ENCODE results near the gene PTPRZ1.

PTPRZ1 gene

DNA sequence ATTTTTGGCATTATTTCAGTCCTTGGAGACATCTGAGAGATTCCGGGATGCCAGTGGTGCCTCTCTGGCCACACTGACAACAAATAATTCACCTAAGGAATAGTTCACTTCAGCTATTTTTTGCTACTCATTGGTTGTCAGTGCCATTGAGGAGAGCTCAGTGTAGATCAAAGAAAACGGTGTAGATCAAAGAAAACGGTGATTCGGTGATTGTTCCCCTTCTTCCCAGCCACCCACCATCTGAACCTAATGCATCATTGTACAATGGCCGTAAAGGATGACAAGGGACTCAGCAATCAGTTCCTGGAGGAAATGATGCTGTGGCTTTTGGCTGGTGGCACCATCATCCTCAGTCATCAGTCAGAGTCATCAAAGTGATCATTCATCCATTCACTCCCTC is 80.6 kb downstream of the PTPRZ1 start:
- TF ChIP-seq SUZ12 (IDR thresholded peaks at IDR 0.05; ENCODE audit: extremely low read depth, insufficient read depth, insufficient read length) (no peak), YY1 (IDR thresholded peaks at IDR 0.05; ENCODE audit: insufficient read depth, insufficient read length) (no peak), ZNF274 (IDR thresholded peaks at IDR 0.05; ENCODE audit: low read depth, low read length) (no peak)
- H3K27me3 ChIP-seq (ENCODE audit: insufficient read depth, insufficient read length), result no peaks in the 10 kb centered on the region
- no peak for DNase-seq (ENCODE audit: low read depth, low spot score)
- H3K9ac ChIP-seq (ENCODE audit: insufficient read length, low read depth), result no peak overlapping the region
- no peaks in the 10 kb centered on the region for H3K4me1 ChIP-seq (ENCODE audit: insufficient read depth, insufficient read length)
- no peaks in the 10 kb centered on the region for H3K36me3 ChIP-seq (ENCODE audit: insufficient read depth, insufficient read length, low read length)
- no peak overlapping the region for H3K4me3 ChIP-seq (ENCODE audit: insufficient read length, low read depth)
- H3K9me3 ChIP-seq (ENCODE audit: insufficient read depth, low read length), result no peaks in the 10 kb centered on the region; the same call in 1 of the 2 replicates

DNA sequence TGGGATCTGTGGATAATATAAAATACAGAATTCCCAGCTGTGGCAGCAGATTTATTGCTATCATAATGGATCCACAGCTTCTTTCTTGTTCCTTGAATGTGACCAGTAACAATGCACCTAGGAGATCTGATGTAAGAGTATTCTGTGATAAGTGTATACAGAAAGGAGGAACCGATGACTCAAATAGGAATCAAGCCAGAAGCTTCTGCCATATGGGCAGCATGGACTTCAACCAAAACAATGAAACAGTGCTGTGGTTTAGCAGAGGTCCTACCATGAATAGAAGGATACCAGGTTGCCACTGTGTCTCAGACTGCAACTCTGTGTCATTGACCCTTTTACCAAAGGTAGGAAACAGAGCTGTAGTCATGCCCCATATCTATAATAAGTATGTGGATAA is 81.8 kb downstream of the PTPRZ1 start:
- H3K4me3 ChIP-seq (ENCODE audit: insufficient read length, low read depth), result no peak overlapping the region
- TF ChIP-seq ZNF274 (IDR thresholded peaks at IDR 0.05; ENCODE audit: low read depth, low read length) (no peak), SUZ12 (IDR thresholded peaks at IDR 0.05; ENCODE audit: extremely low read depth, insufficient read depth, insufficient read length) (no peak), YY1 (IDR thresholded peaks at IDR 0.05; ENCODE audit: insufficient read depth, insufficient read length) (no peak)
- no peaks in the 10 kb centered on the region for H3K36me3 ChIP-seq (ENCODE audit: insufficient read depth, insufficient read length, low read length)
- H3K4me1 ChIP-seq (ENCODE audit: insufficient read depth, insufficient read length), result no peaks in the 10 kb centered on the region
- H3K9ac ChIP-seq (ENCODE audit: insufficient read length, low read depth), result no peak overlapping the region
- DNase-seq (ENCODE audit: low read depth, low spot score), result no peak
- no peaks in the 10 kb centered on the region for H3K27me3 ChIP-seq (ENCODE audit: insufficient read depth, insufficient read length)
- H3K9me3 ChIP-seq (ENCODE audit: insufficient read depth, low read length), result no peaks in the 10 kb centered on the region; the same call in 1 of the 2 replicates

DNA sequence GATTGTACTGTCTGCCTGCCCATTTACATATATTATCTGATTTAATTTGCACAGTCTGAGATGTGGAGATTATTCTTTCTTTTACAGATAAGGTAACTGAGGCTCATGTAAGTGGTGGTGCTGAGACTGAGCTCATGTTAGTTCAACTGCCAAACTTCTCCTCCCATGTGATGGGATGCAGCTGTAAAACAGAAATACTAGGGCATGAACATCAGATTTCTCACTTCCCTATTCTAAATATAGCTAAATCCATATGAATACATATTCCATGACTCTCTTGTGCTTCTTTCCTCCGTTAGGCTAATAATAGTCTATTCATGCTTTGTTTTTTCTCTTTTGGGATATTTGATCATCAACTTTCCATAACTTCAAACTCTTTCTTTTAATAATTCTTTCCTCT is 84.7 kb downstream of the PTPRZ1 start:
- Histone ChIP-seq H3K9me3 (ENCODE audit: insufficient read depth, low read length) (no peaks in the 10 kb centered on the region), H3K27me3 (ENCODE audit: insufficient read depth, insufficient read length) (no peaks in the 10 kb centered on the region), H3K9ac (ENCODE audit: insufficient read length, low read depth) (no peak overlapping the region), H3K4me3 (ENCODE audit: insufficient read length, low read depth) (no peak overlapping the region), H3K36me3 (ENCODE audit: insufficient read depth, insufficient read length, low read length) (no peaks in the 10 kb centered on the region), H3K4me1 (ENCODE audit: insufficient read depth, insufficient read length) (no peaks in the 10 kb centered on the region)
- DNase-seq (ENCODE audit: low read depth, low spot score), result no peak
- TF ChIP-seq ZNF274 (IDR thresholded peaks at IDR 0.05; ENCODE audit: low read depth, low read length) (no peak), SUZ12 (IDR thresholded peaks at IDR 0.05; ENCODE audit: extremely low read depth, insufficient read depth, insufficient read length) (no peak), YY1 (IDR thresholded peaks at IDR 0.05; ENCODE audit: insufficient read depth, insufficient read length) (no peak)

DNA sequence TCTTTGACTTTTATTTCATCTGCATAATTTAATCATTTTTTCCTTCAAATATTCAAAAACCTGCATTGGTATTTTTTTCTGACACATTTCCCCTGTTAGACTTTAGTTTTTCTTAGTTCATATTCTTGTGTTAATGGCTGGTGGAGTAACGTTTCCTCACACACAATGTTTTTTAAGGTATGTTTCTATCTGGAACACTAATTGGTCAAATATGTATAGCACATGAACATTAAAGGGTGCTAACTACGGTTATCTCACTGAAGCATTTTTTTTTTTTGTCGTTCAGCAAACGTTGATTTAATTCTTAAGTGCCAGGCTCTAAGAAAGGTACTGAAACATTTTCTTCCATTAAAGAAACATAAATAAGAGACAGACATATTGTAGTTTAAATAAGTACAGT is 87.7 kb downstream of the PTPRZ1 start:
- Histone ChIP-seq H3K4me3 (ENCODE audit: insufficient read length, low read depth) (no peak overlapping the region), H3K36me3 (ENCODE audit: insufficient read depth, insufficient read length, low read length) (no peaks in the 10 kb centered on the region), H3K9ac (ENCODE audit: insufficient read length, low read depth) (no peak overlapping the region), H3K27me3 (ENCODE audit: insufficient read depth, insufficient read length) (no peaks in the 10 kb centered on the region), H3K9me3 (ENCODE audit: insufficient read depth, low read length) (peaks cover 5% of the 10 kb centered on the region; the same call in 1 of the 2 replicates), H3K4me1 (ENCODE audit: insufficient read depth, insufficient read length) (no peaks in the 10 kb centered on the region)
- DNase-seq (ENCODE audit: low read depth, low spot score), result no peak
- TF ChIP-seq ZNF274 (IDR thresholded peaks at IDR 0.05; ENCODE audit: low read depth, low read length) (no peak), YY1 (IDR thresholded peaks at IDR 0.05; ENCODE audit: insufficient read depth, insufficient read length) (no peak), SUZ12 (IDR thresholded peaks at IDR 0.05; ENCODE audit: extremely low read depth, insufficient read depth, insufficient read length) (no peak)

DNA sequence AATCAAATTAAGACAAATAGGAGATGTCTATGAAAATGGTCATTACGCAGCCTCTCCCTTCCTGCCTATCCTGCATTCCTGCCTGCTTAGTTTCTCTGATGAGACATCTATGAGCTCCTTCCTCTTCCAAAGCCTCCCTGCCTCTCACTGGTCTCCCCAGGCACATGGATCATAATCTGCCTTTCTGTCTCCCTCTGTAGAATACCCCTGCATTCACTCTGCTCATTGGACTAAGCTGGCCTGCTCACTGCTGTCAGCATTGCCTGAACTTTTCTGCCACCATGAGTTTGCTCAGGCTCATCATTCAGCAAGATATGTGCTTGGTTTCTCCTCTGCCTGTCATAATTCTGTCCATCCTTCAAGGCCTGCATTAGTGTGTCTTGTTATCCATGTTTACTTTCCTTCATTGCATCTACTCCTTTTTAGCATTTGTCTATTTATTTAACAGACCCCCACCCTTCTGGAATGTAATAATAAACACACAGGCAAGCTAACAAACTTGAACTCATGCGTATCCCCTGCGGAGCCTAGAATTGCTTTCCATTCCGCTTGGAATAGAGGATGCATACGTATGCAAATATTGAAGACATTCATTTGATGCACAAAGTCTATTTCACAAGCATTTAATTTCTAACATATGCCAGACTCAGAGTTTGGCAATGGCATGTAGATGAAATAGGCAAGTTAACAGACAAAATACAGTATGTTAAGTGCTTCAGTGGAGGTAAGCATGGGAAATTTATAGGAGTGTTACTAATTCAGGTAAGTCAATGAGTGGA is 88.3 kb downstream of the PTPRZ1 start:
- H3K4me1 ChIP-seq (ENCODE audit: insufficient read depth, insufficient read length), result no peaks in the 10 kb centered on the region
- DNase-seq (ENCODE audit: low read depth, low spot score), result no peak
- no peak overlapping the region for H3K9ac ChIP-seq (ENCODE audit: insufficient read length, low read depth)
- H3K36me3 ChIP-seq (ENCODE audit: insufficient read depth, insufficient read length, low read length), result no peaks in the 10 kb centered on the region
- TF ChIP-seq SUZ12 (IDR thresholded peaks at IDR 0.05; ENCODE audit: extremely low read depth, insufficient read depth, insufficient read length), result no peak
- TF ChIP-seq YY1 (IDR thresholded peaks at IDR 0.05; ENCODE audit: insufficient read depth, insufficient read length), result no peak
- TF ChIP-seq ZNF274 (IDR thresholded peaks at IDR 0.05; ENCODE audit: low read depth, low read length), result no peak
- H3K4me3 ChIP-seq (ENCODE audit: insufficient read length, low read depth), result no peak overlapping the region
- H3K9me3 ChIP-seq (ENCODE audit: insufficient read depth, low read length), result peaks cover 5% of the 10 kb centered on the region; the same call in 1 of the 2 replicates
- H3K27me3 ChIP-seq (ENCODE audit: insufficient read depth, insufficient read length), result no peaks in the 10 kb centered on the region

DNA sequence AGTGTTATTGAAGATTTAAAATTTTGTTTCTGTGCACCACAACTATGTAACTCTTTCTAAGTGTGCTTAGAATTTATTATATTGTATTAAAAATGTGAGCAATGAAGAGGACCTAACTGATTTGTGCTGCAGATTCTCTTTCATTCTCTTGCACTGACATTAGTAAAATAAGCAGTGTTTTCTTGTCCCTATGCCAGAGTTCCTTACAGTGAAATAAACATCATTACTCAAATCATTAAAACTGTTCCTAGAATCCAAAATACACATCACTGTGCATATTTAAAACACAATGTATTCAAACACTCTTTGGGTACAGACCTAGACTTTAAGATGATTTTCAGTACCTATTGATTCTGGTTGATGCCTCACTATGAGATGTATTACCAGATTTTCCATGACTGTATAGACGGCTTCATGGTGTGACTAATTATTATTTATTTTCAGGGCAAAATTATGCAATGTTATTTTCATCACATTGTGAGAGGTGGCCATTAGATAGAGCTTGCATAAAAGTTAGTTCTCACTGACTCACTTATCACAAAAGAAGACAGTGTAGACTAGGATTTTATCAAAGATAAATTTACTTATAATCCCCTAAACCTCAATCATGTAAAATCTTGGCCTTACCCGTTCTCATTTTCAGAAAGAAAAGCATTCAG is 93.4 kb downstream of the PTPRZ1 start:
- TF ChIP-seq YY1 (IDR thresholded peaks at IDR 0.05; ENCODE audit: insufficient read depth, insufficient read length) (no peak), ZNF274 (IDR thresholded peaks at IDR 0.05; ENCODE audit: low read depth, low read length) (no peak), SUZ12 (IDR thresholded peaks at IDR 0.05; ENCODE audit: extremely low read depth, insufficient read depth, insufficient read length) (no peak)
- Histone ChIP-seq H3K4me3 (ENCODE audit: insufficient read length, low read depth) (no peak overlapping the region), H3K4me1 (ENCODE audit: insufficient read depth, insufficient read length) (no peaks in the 10 kb centered on the region), H3K9ac (ENCODE audit: insufficient read length, low read depth) (no peak overlapping the region), H3K36me3 (ENCODE audit: insufficient read depth, insufficient read length, low read length) (no peaks in the 10 kb centered on the region), H3K9me3 (ENCODE audit: insufficient read depth, low read length) (peaks cover 5% of the 10 kb centered on the region; the same call in 1 of the 2 replicates), H3K27me3 (ENCODE audit: insufficient read depth, insufficient read length) (no peaks in the 10 kb centered on the region)
- no peak for DNase-seq (ENCODE audit: low read depth, low spot score)

DNA sequence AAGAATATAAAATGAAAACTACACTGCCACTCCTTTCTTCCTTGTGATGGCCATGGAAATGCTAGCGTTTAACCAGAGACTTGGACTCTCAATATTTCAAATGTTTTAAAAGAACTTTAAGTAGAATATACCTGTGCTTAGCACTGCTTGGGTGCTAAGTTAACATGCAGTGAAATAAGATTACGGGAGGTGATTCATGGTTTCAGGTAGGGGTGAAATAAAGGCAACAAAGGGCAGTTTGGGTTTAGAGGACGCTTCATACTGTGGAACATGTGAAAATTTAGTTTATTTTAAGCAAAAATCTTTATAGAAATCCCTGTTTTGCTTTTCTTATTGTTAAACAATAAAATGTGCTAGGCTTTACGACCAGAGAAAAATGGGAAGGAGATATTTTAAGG is 94.0 kb downstream of the PTPRZ1 start:
- H3K9me3 ChIP-seq (ENCODE audit: insufficient read depth, low read length), result peaks cover 5% of the 10 kb centered on the region; the same call in 1 of the 2 replicates
- no peak for DNase-seq (ENCODE audit: low read depth, low spot score)
- TF ChIP-seq ZNF274 (IDR thresholded peaks at IDR 0.05; ENCODE audit: low read depth, low read length) (no peak), SUZ12 (IDR thresholded peaks at IDR 0.05; ENCODE audit: extremely low read depth, insufficient read depth, insufficient read length) (no peak), YY1 (IDR thresholded peaks at IDR 0.05; ENCODE audit: insufficient read depth, insufficient read length) (no peak)
- no peaks in the 10 kb centered on the region for H3K36me3 ChIP-seq (ENCODE audit: insufficient read depth, insufficient read length, low read length)
- H3K4me1 ChIP-seq (ENCODE audit: insufficient read depth, insufficient read length), result no peaks in the 10 kb centered on the region
- no peak overlapping the region for H3K9ac ChIP-seq (ENCODE audit: insufficient read length, low read depth)
- no peak overlapping the region for H3K4me3 ChIP-seq (ENCODE audit: insufficient read length, low read depth)
- H3K27me3 ChIP-seq (ENCODE audit: insufficient read depth, insufficient read length), result no peaks in the 10 kb centered on the region
